GM08714 (cell line): ENCODE results near the gene R3HDM4.
"Not testable (repeated sequence)": the region's sequence is repeated elsewhere in the genome, so short reads cannot be mapped to it uniquely, and the experiment has no call there.

Experiments used
- H3K4me3 ChIP-seq: fragments of 200-500 bp; sonication (Bioruptor generic); 2 replicates; pipeline ENCODE4 v1.5.1; 2014; ENCODE audit warnings: mild to moderate bottlenecking, low read length, inconsistent platforms
- ZNF274 ChIP-seq: IDR thresholded peaks from 2 replicates; pipeline ENCODE4 v1.6.1; 2012; ENCODE audit warnings: mild to moderate bottlenecking, low read depth, low read length

R3HDM4 gene

GRCh38 chr19:890831-891230, 22.2 kb downstream of the R3HDM4 start:
- H3K4me3 ChIP-seq, result no peak overlapping the region
- no peak for TF ChIP-seq ZNF274

GRCh38 chr19:889662-890295, 23.2 kb downstream of the R3HDM4 start:
- no peak overlapping the region for H3K4me3 ChIP-seq
- TF ChIP-seq ZNF274, result no peak

GRCh38 chr19:888581-889385, 24.2 kb downstream of the R3HDM4 start:
- no peak for TF ChIP-seq ZNF274
- no peak overlapping the region for H3K4me3 ChIP-seq

- H3K4me3 ChIP-seq, result no peak overlapping the region
- TF ChIP-seq ZNF274, result no peak
These were observed 25.4 kb downstream of the R3HDM4 start for GRCh38 chr19:887599-887998.

DNA sequence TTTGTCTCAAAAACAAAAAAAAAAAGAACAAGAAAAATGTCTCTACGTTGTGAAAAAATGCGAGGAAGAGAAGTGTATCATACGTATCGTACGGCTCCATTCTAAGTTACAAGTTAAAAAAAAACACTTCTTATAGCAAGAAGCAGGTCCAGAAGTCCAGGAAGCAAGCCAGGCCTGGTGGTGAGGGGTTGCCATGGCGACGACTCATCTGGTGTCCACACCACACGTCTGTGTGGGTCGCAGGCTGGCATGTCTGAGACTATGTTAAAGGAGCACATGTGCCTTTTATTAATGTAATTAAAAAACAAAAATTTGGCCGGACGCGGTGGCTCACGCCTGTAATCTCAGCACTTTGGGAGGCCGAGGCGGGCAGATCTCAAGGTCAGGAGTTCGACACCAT, 25.9 kb downstream of the R3HDM4 start:
- no peak overlapping the region for H3K4me3 ChIP-seq
- no peak for TF ChIP-seq ZNF274

- H3K4me3 ChIP-seq, result no peak overlapping the region
- no peak for TF ChIP-seq ZNF274
These were observed 27.3 kb downstream of the R3HDM4 start for GRCh38 chr19:885536-886224.

- no peak for TF ChIP-seq ZNF274
- H3K4me3 ChIP-seq, result no peak overlapping the region
These were observed 28.4 kb downstream of the R3HDM4 start for GRCh38 chr19:884420-885211.

DNA sequence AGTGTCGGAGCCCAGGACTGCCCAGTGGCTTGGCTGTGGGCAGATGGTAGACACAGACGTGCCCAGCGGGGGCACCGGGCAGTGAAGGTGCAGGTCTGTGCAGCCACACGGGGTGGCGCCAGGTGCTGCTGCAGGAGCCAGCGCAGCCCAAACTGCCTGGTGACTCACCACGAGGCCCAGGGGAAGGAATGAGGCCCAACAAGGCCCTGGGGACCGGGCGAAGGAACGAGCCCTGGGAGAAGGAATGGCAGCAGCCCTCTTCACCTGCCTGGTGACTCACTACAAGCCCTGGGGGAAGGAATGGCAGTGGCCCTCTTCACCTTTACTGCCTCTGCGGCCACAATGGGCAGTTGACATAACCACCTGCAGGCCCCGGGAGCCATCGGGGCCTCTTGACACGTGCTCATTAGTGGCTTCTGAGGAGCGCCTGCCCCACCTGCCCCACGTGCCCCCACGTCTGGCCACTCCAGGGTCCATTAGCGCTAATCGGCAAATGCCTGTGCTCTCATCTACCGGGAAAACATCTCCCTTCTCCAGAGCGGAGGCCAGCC, 29.3 kb downstream of the R3HDM4 start:
- no peak overlapping the region for H3K4me3 ChIP-seq
- no peak for TF ChIP-seq ZNF274

DNA sequence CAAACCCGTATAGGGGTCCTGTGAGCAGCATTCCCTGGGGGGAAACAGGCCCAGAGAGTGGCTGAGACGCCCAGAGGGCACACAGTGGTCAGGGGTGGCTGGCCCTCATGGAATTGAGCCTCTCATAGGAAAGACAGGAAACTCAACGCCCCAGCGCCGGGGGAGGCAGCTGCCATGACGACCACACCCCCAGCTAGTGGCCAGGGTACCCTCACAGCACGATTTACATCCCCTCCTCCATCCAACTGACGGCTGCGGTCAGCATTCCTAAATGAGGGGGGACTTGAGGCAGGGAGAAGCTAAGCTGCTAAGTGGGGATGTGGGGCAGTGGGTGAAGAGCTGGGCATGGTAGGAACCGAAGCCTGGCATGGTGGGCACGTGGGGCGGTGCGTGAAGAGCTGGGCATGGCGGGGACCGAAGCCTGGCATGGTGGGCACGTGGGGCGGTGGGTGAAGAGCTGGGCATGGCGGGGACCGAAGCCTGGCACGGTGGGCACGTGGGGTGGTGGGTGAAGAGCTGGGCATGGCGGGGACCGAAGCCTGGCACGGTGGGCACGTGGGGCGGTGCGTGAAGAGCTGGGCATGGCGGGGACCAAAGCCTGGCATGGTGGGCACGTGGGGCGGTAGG, 30.0 kb downstream of the R3HDM4 start:
- TF ChIP-seq ZNF274, result no peak
- H3K4me3 ChIP-seq, result no peak overlapping the region

DNA sequence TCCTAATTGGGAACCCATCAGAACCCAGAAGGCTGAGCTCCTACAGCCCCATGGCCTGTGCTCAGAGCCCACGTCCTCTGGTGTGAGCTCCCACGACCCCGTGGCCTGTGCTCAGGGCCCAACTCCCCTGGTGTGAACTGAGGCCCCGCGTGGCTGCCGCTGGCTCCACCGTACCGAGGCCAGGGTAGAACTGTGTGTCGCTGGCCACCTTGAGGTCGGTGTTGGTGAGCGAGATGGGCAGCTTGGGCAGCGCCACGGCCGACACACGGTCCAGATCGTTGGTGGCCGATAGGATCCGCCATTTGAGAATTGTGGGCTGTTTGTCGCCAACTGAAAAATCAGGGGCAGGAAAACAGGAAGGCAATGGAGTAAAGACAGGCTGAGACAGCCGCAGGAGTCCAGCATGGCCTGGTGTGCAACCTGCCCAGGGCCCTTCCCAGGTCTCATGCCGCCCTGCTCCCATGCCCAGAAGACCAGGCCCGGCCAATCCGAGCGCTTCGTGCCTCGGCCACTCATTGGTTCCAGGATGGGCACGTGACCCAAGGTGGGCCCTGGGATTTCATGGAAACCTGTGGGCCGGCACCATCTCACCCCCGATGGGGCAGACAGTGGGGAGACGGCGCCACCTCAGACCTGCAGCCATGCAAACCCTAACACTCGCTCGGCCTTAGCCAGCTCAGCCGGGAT, 31.5 kb downstream of the R3HDM4 start:
- no peak for TF ChIP-seq ZNF274
- no peak overlapping the region for H3K4me3 ChIP-seq

GRCh38 chr19:879711-880438, 33.1 kb downstream of the R3HDM4 start:
- no peak for TF ChIP-seq ZNF274
- no peak overlapping the region for H3K4me3 ChIP-seq

DNA sequence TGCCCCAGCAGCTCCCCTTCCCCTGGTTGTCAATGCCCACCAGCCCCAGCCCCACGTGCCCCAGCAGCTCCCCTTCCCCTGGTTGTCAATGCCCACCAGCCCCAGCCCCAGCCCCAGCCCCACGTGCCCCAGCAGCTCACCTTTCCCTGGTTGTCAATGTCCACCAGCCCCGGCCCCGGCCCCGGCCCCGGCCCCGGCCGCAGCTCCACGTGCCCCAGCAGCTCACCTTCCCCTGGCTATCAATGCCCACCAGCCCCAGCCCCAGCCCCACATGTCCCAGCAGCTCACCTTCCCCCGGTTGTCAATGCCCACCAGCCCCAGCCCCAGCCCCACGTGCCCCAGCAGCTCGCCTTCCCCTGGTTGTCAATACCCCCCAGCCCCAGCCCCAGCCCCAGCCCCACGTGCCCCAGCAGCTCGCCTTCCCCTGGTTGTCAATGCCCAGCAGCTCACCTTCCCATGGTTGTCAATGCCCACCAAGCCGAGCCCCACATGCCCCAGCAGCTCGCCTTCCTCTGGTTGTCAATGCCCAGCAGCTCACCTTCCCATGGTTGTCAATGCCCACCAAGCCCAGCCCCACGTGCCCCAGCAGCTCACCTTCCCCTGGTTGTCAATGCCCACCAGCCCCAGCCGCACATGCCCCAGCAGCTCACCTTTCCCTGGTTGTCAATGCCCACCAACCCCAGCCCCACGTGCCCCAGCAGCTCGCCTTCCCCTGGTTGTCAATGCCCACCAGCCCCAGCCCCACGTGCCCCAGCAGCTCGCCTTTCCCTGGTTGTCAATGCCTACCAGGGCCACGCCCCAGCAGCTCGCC, 34.1 kb downstream of the R3HDM4 start:
- H3K4me3 ChIP-seq, result not testable (repeated sequence)

DNA sequence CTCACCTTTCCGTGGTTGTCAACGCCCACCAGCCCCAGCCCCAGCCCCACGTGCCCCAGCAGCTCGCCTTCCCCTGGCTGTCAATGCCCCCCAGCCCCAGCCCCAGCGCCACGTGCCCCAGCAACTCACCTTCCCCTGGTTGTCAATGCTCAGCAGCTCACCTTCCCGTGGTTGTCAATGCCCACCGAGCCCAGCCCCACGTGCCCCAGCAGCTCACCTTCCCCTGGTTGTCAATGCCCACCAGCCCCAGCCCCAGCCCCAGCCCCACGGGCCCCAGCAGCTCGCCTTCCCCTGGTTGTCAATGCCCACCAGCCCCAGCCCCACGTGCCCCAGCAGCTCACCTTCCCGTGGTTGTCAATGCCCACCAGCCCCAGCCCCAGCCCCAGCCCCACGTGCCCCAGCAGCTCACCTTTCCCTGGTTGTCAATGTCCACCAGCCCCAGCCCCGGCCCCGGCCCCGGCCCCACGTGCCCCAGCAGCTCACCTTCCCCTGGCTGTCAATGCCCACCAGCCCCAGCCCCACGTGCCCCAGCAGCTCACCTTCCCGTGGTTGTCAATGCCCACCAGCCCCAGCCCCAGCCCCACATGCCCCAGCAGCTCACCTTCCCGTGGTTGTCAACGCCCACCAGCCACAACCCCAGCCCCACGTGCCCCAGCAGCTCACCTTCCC, 34.9 kb downstream of the R3HDM4 start:
- not testable (repeated sequence) for H3K4me3 ChIP-seq
